ENCODE data around the gene SEC31B.
A peak's percentile ranks its signal among the peaks of the same experiment; 100 is the strongest.

Gene SEC31B

GRCh38 chr10:100501423-100501822 lies 18.2 kb downstream of the SEC31B start:
- no peak for DNase-seq (ENCODE audit: low spot score)

- DNase-seq (ENCODE audit: low spot score) = no peak
These were observed 21.6 kb downstream of the SEC31B start for GRCh38 chr10:100498059-100498458.

- no peak for DNase-seq (ENCODE audit: low spot score)
These were observed 23.1 kb downstream of the SEC31B start for GRCh38 chr10:100496567-100496966.

GRCh38 chr10:100490531-100490930 lies 29.1 kb downstream of the SEC31B start:
- DNase-seq (ENCODE audit: low spot score) = no peak

GRCh38 chr10:100489396-100489795 lies 30.3 kb downstream of the SEC31B start:
- no peak for DNase-seq (ENCODE audit: low spot score)

GRCh38 chr10:100487529-100487928 lies 32.1 kb downstream of the SEC31B start:
- no peak for DNase-seq (ENCODE audit: low spot score)

GRCh38 chr10:100485801-100486495 lies 33.7 kb downstream of the SEC31B start:
- DNase-seq (ENCODE audit: low spot score) = no peak

GRCh38 chr10:100485366-100485765 lies 34.3 kb downstream of the SEC31B start:
- no peak for DNase-seq (ENCODE audit: low spot score)

GRCh38 chr10:100483876-100484666 lies 35.6 kb downstream of the SEC31B start:
- DNase-seq (ENCODE audit: low spot score) = no peak

- no peak for DNase-seq (ENCODE audit: low spot score)
These were observed 36.9 kb downstream of the SEC31B start for GRCh38 chr10:100482834-100483185.

GRCh38 chr10:100482181-100482833 lies 37.4 kb downstream of the SEC31B start:
- peak; percentile 80 for DNase-seq (ENCODE audit: low spot score)

- peak; percentile 72 for DNase-seq (ENCODE audit: low spot score)
These were observed 38.1 kb downstream of the SEC31B start for GRCh38 chr10:100481462-100482081.

- DNase-seq (ENCODE audit: low spot score) = no peak
These were observed 39.7 kb downstream of the SEC31B start for GRCh38 chr10:100480002-100480401.

GRCh38 chr10:100479037-100479436 lies 40.6 kb downstream of the SEC31B start:
- no peak for DNase-seq (ENCODE audit: low spot score)

- no peak for DNase-seq (ENCODE audit: low spot score)
These were observed 41.7 kb downstream of the SEC31B start for GRCh38 chr10:100477970-100478369.

GRCh38 chr10:100470367-100470766 lies 49.3 kb downstream of the SEC31B start:
- DNase-seq (ENCODE audit: low spot score) = no peak

GRCh38 chr10:100469756-100470155 lies 49.9 kb downstream of the SEC31B start:
- no peak for DNase-seq (ENCODE audit: low spot score)

GRCh38 chr10:100468978-100469377 lies 50.7 kb downstream of the SEC31B start:
- DNase-seq (ENCODE audit: low spot score) = no peak

GRCh38 chr10:100468322-100468721 lies 51.3 kb downstream of the SEC31B start:
- DNase-seq (ENCODE audit: low spot score) = no peak

- DNase-seq (ENCODE audit: low spot score) = no peak
These were observed 57.0 kb downstream of the SEC31B start, which contains the start of gene WNT8B for GRCh38 chr10:100462709-100463108. Gene WNT8B, plus strand, starts transcription at chr10:100463009. Its CDS starts 160 bp downstream, at chr10:100463169.

- no peak for DNase-seq (ENCODE audit: low spot score)
These were observed 70.7 kb downstream of the SEC31B start for GRCh38 chr10:100448951-100449350.

- DNase-seq (ENCODE audit: low spot score) = no peak
These were observed 72.0 kb downstream of the SEC31B start for GRCh38 chr10:100447663-100448062.

Measured in HuH-7 (cell line).